Measurements from ENCODE around the gene DNAH14. TPM values are rescaled to one million over a fixed set of nuclear protein-coding genes. Genes with fewer than 3 reads are reported as not detected.

The DNAH14 gene
- total RNA-seq, 1 experiment from 2014 or later, result 33.2 TPM

DNA sequence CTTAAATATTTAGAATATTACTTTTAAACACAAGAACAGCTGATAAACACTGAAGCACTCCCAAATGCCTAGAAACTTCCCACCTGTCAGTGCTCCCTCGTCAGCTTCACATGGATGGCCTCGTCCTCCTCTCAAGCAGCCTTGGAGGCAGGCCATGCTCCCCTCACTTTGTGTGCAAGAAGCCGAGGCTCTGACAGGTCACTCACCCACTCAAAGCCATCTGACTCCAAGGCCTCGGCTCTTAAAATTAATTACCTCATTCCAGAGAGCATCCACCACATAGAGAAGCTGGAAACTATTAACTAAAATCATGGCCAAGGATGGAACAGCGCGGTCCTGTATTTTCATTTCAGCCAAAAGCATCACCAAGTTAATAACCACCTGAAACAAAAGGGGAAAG, 480.6 kb downstream of the DNAH14 start:
- DNase-seq (ENCODE audit: low read depth, low spot score) (no peak), ATAC-seq (no peak)
- Histone ChIP-seq H2AFZ (ENCODE audit: low read depth, low read length, poor library complexity, severe bottlenecking) (no peak overlapping the region), H3K36me3 (ENCODE audit: control insufficient read depth in 1 of 2, insufficient read depth in 2 of 2, low read length in 2 of 2) (peaks cover 35 to 56% of the 10 kb centered on the region in 2 experiments), H4K20me1 (ENCODE audit: insufficient read depth) (no peaks in the 10 kb centered on the region; the same call in 1 of the 2 replicates), H3K9me2 (ENCODE audit: insufficient read depth) (no peaks in the 10 kb centered on the region), H3K9me3 (ENCODE audit: control insufficient read depth in 1 of 2, insufficient read depth in 1 of 2, low read depth in 1 of 2, low read length in 2 of 2) (no peaks in the 10 kb centered on the region), H3K27ac (ENCODE audit: low read depth, low read length) (no peak overlapping the region), H3K9ac (ENCODE audit: low read length) (no peak overlapping the region), H3K4me3 (replicated peaks in 1 of 2; ENCODE audit: low read depth in 1 of 2, low read length in 2 of 2) (no peak overlapping the region), H3K4me2 (ENCODE audit: low read length) (no peak overlapping the region), H3K4me1 (ENCODE audit: control insufficient read depth in 1 of 2, insufficient read depth in 2 of 2, low read length in 2 of 2) (no peaks in the 10 kb centered on the region), H3K27me3 (ENCODE audit: insufficient read depth, low read length) (no peaks in the 10 kb centered on the region), H3K79me2 (ENCODE audit: insufficient read depth, low read length) (peaks cover 47% of the 10 kb centered on the region; the same call in 1 of the 2 replicates)
- ChIA-PET POLR2A (no interaction called here), RAD21 (ENCODE audit: low non-redundant PET in 1 of 2, low total read pairs in 2 of 2, uncharacterized antibody in 2 of 2, unreplicated experiment in 2 of 2) (no interaction called here), CTCF (no interaction called here)
- TF ChIP-seq SP1 (IDR thresholded peaks at IDR 0.05; ENCODE audit: low read depth), result no peak
- intact Hi-C loops (cut with micrococcal nuclease), result no loop called here
- no TSS peak for BruUV-seq (replicated peaks)

DNA sequence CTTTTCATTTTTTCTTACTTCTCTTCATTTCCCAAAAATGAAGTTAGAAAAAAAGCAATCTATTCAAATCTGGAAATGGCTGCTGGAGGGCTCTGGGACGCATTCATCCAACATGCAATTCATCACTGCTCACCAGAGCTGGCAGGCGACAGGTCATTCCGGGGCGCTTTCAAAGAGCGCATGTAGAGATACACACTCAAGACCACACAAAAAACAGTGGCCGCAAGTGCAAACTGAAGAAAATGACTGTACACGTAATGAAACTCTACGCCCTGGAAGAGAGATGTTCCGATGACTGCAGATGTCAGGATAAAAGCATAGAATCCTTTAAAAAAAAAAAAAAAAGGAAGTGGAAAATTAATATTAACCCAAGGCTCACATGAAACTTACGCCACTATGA, 482.8 kb downstream of the DNAH14 start:
- H3K79me2 ChIP-seq (ENCODE audit: insufficient read depth, low read length), result peaks cover 64% of the 10 kb centered on the region
- no TSS peak for BruUV-seq (replicated peaks)
- intact Hi-C loops (cut with micrococcal nuclease), result no loop called here
- ATAC-seq, result no peak
- H2AFZ ChIP-seq (ENCODE audit: low read depth, low read length, poor library complexity, severe bottlenecking), result no peak overlapping the region
- H3K4me3 ChIP-seq (replicated peaks in 1 of 2; ENCODE audit: low read depth in 1 of 2, low read length in 2 of 2), result no peak overlapping the region
- ChIA-PET CTCF (no interaction called here), RAD21 (ENCODE audit: low non-redundant PET in 1 of 2, low total read pairs in 2 of 2, uncharacterized antibody in 2 of 2, unreplicated experiment in 2 of 2) (no interaction called here), POLR2A (no interaction called here)
- H3K27ac ChIP-seq (ENCODE audit: low read depth, low read length), result no peak overlapping the region
- H3K9ac ChIP-seq (ENCODE audit: low read length), result no peak overlapping the region
- no peaks in the 10 kb centered on the region for H3K27me3 ChIP-seq (ENCODE audit: insufficient read depth, low read length)
- H3K9me3 ChIP-seq (ENCODE audit: control insufficient read depth in 1 of 2, insufficient read depth in 1 of 2, low read depth in 1 of 2, low read length in 2 of 2), result no peaks in the 10 kb centered on the region
- no peaks in the 10 kb centered on the region; the same call in 1 of the 2 replicates for H4K20me1 ChIP-seq (ENCODE audit: insufficient read depth)
- H3K4me1 ChIP-seq (ENCODE audit: control insufficient read depth in 1 of 2, insufficient read depth in 2 of 2, low read length in 2 of 2), result no peaks in the 10 kb centered on the region
- no peaks in the 10 kb centered on the region for H3K9me2 ChIP-seq (ENCODE audit: insufficient read depth)
- DNase-seq (ENCODE audit: low read depth, low spot score), result no peak
- H3K36me3 ChIP-seq (ENCODE audit: control insufficient read depth in 1 of 2, insufficient read depth in 2 of 2, low read length in 2 of 2), result peaks cover 40 to 46% of the 10 kb centered on the region in 2 experiments
- no peak overlapping the region for H3K4me2 ChIP-seq (ENCODE audit: low read length)
- TF ChIP-seq REST (IDR thresholded peaks at IDR 0.05; ENCODE audit: low read depth), result no peak
- no peak for TF ChIP-seq EZH2 (IDR thresholded peaks at IDR 0.05)
- no peak for TF ChIP-seq YY1 (IDR thresholded peaks at IDR 0.05; ENCODE audit: extremely low read depth, insufficient replicate concordance, low read depth, low read length)
- TF ChIP-seq JUND (IDR thresholded peaks at IDR 0.05), result no peak
- no peak for TF ChIP-seq FOSL1 (IDR thresholded peaks at IDR 0.05; ENCODE audit: low read depth)
- no peak for TF ChIP-seq CEBPB (IDR thresholded peaks at IDR 0.05; ENCODE audit: low read depth)
- no peak for TF ChIP-seq POLR2AphosphoS5 (IDR thresholded peaks at IDR 0.05; ENCODE audit: low read depth, low read length)
- no peak for TF ChIP-seq RAD21 (IDR thresholded peaks at IDR 0.05; ENCODE audit: low read depth)
- no peak for TF ChIP-seq CBX3 (IDR thresholded peaks at IDR 0.05; ENCODE audit: low read depth)
- TF ChIP-seq POLR2A (IDR thresholded peaks at IDR 0.05; ENCODE audit: borderline replicate concordance, extremely low read depth, insufficient read depth, insufficient read length), result no peak
- TF ChIP-seq ZBTB33 (IDR thresholded peaks at IDR 0.05; ENCODE audit: extremely low read depth, insufficient replicate concordance, low read length), result no peak
- TF ChIP-seq ZNF274 (IDR thresholded peaks at IDR 0.05; ENCODE audit: low read depth, low read length), result no peak
- TF ChIP-seq CTCF (IDR thresholded peaks at IDR 0.05 in 2 of 3, conservative IDR thresholded peaks at IDR 0.05 in 1 of 3; ENCODE audit: borderline replicate concordance in 1 of 3, insufficient read depth in 1 of 3, low read depth in 2 of 3, low read length in 2 of 3), result no peak
- TF ChIP-seq SP1 (IDR thresholded peaks at IDR 0.05; ENCODE audit: low read depth), result no peak
